Right lobe of liver (tissue), 6 donors: ENCODE data around the gene PIK3R3. TPM values are rescaled to one million over a fixed set of nuclear protein-coding genes. Genes with fewer than 3 reads are reported as not detected.
A peak's percentile ranks its signal among the peaks of the same experiment; 100 is the strongest.

ENCODE experiments used
- ATAC-seq, 4 donors: fragments of 200-7000 bp; cut with Tn5 transposase; one replicate each; pipeline ENCODE4 v1.9.1; 2020; ENCODE audit warnings: mild to moderate bottlenecking in 4 of 4, moderate library complexity in 4 of 4
- DNase-seq, 3 donors: peaks; one replicate each; pipeline ENCODE4 v3.0.0-alpha.2; 2020
- H3K27ac ChIP-seq, 3 donors: fragments of 200-600 bp; one replicate each; pipeline ENCODE4 v1.8.0; 2022
- H3K27me3 ChIP-seq, 2 donors: fragments of 200-600 bp; one replicate each; pipeline ENCODE4 v1.8.0; 2022
- H3K36me3 ChIP-seq, 4 donors: fragments of 200-600 bp; sonication (generic) in 1 of 4; one replicate each; pipeline versions ENCODE4 v1.5.1 to v1.8.0; 2017 to 2022; ENCODE audit warnings: control low read depth in 1 of 4
- H3K4me1 ChIP-seq, 4 donors: fragments of 200-600 bp; sonication (generic) in 1 of 4; one replicate each; pipeline versions ENCODE4 v1.5.1 to v1.8.0; 2017 to 2022; ENCODE audit warnings: control low read depth in 1 of 4
- H3K4me3 ChIP-seq, 3 donors: fragments of 200-600 bp; one replicate each; pipeline ENCODE4 v1.8.0; 2022
- H3K9me3 ChIP-seq, 4 donors: fragments of 200-600 bp; sonication (generic) in 1 of 4; one replicate each; pipeline versions ENCODE4 v1.5.1 to v1.8.0; 2017 to 2022; ENCODE audit warnings: control low read depth in 1 of 4
- POLR2A ChIP-seq: fragments of 450-650 bp; IDR thresholded peaks from one replicate; pipeline ENCODE4 v1.6.1; 2017; ENCODE audit warnings: antibody characterized with exemption, mild to moderate bottlenecking
- WGBS: methylation state at CpG from one replicate; pipeline ENCODE4 v1.1.6; 2018; ENCODE audit warnings: low coverage, low lambda C conversion rate; ENCODE audit not compliant: insufficient coverage; ENCODE audit errors: missing lambda C conversion rate; 5-methylcytosine and 5-hydroxymethylcytosine counted together
- intact Hi-C, 2 donors: fragments of 100-400 bp; cut with DNase I; formaldehyde crosslinking; loops; one replicate each; pipeline versions ENCODE4 v1.11.2 to v1.14.1; 2022
- total RNA-seq, 6 experiments: library from RNA; depleted of rRNA in 2 of 6; stranded (reverse); fragments of >200 nt in 2 of 6; fragmentation: NEBNext Ultra II Directional in 3 of 6; extraction: Animal tissue kit (Norgen Biotek cat#: 25700) in 3 of 6; gene quantifications; one replicate each; pipeline versions ENCODE4 v1.1.0 to v1.2.4, GENCODE V29; 2016 to 2023
- TF ChIP-seq, protein P1 (sequence below), 4 donors: fragments of 200-600 bp in 3 of 4; fragments of 450-650 bp in 1 of 4; IDR thresholded peaks; one replicate each; pipeline versions ENCODE4 v1.5.1 to v1.8.0; 2016 to 2022; ENCODE audit warnings: antibody characterized with exemption in 4 of 4, mild to moderate bottlenecking in 2 of 4
- donor health status: DM: no; HTN: yes; CAD: no.
- donor health status: DM: no; HTN: no; CAD: no.
- donor health status: DM: no; HTN: no; CAD: no.
- donor health status: DM: no; HTN: yes; CAD: no.
- donor health status: DM: no; HTN: yes; CAD: no.

PIK3R3 gene
- total RNA-seq, 6 experiments from 2014 or later = 2.0 to 4.3 (median 2.8) TPM

DNA sequence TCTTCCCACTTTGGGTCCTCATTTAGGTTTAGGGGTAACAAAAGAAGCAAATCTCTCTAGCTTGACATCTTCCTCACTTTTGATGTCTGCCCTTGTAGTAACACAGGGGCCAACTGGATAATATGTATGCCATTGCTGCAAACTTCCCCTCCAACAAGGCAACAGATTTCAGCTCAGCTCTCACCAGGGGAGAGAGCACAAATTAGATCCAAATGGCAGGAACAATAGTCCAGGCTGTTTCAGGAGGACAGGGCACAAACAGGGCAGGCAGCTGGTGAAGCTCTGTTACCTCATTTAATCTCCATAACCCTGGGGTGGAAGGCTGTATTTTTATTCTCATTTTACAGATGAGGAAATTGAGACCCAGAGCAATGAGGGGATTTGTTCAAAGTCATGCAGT lies 4.3 kb upstream of the PIK3R3 start:
- intact Hi-C loops = no loop called here
- DNase-seq (no peak), ATAC-seq (no peak)
- TF ChIP-seq, protein P1, sequence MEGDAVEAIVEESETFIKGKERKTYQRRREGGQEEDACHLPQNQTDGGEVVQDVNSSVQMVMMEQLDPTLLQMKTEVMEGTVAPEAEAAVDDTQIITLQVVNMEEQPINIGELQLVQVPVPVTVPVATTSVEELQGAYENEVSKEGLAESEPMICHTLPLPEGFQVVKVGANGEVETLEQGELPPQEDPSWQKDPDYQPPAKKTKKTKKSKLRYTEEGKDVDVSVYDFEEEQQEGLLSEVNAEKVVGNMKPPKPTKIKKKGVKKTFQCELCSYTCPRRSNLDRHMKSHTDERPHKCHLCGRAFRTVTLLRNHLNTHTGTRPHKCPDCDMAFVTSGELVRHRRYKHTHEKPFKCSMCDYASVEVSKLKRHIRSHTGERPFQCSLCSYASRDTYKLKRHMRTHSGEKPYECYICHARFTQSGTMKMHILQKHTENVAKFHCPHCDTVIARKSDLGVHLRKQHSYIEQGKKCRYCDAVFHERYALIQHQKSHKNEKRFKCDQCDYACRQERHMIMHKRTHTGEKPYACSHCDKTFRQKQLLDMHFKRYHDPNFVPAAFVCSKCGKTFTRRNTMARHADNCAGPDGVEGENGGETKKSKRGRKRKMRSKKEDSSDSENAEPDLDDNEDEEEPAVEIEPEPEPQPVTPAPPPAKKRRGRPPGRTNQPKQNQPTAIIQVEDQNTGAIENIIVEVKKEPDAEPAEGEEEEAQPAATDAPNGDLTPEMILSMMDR (IDR thresholded peaks at IDR 0.05) = no peak
- no peak for TF ChIP-seq POLR2A
- Histone ChIP-seq H3K27ac (no peak overlapping the region), H3K36me3 (no peaks in the 10 kb centered on the region), H3K9me3 (no peaks in the 10 kb centered on the region), H3K4me1 (no peaks in the 10 kb centered on the region), H3K4me3 (no peak overlapping the region), H3K27me3 (no peaks in the 10 kb centered on the region)

DNA sequence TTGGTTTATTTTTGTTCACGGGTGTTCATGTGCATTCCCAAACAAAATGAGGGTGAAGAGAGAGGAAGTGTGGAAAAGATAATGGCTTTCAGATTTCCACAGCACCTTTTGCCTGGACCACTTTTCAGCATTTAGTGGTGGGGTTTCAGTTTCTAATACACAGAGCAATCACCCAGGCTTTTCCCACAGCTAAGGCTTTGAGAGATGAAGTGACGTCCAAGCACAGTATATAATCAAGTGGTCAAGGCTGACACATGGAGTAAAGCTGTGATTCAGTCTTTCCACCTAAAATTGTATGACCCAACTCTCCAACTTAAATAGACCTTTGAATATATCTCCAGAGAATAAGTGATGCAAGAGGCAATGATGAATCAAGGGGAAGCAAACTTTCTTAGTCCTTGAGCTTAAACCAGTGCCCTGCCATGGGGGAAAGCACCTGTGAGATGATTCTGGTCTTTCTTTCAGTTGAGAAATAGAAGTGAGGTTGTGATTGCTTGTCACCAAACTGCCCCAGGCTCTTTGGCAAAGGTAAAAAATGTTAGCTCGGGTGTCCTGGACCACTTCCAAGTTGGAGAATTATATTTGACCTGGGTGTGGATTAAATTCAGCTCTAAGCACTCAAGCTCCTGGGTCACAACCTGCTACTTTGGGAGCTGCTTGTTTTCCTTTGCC lies 2.4 kb upstream of the PIK3R3 start:
- Histone ChIP-seq H3K4me3 (no peak overlapping the region), H3K27ac (no peak overlapping the region), H3K4me1 (no peaks in the 10 kb centered on the region), H3K36me3 (no peaks in the 10 kb centered on the region), H3K27me3 (peaks cover 0 to 17% of the 10 kb centered on the region in 2 donors), H3K9me3 (no peaks in the 10 kb centered on the region)
- no peak for DNase-seq
- TF ChIP-seq POLR2A = no peak
- TF ChIP-seq, protein P1 (IDR thresholded peaks at IDR 0.05) = no peak
- no peak for ATAC-seq
- 53% methylated on average over 3 of the region's 3 CpGs for WGBS
- intact Hi-C loops = no loop called here

- H3K4me1 ChIP-seq = no peaks in the 10 kb centered on the region
- DNase-seq (no peak), ATAC-seq (no peak)
- H3K27ac ChIP-seq = peak overlapping the region in 2 of 3 donors; percentile 67 to 82
- TF ChIP-seq POLR2A = no peak
- TF ChIP-seq, protein P1 (IDR thresholded peaks at IDR 0.05) = no peak
- H3K4me3 ChIP-seq = peak overlapping the region in 2 of 3 donors; percentile 54 to 65
- WGBS = 60% methylated on average over 3 of the region's 3 CpGs
- H3K9me3 ChIP-seq = no peaks in the 10 kb centered on the region
- intact Hi-C loops = no loop called here
- peaks cover 0 to 21% of the 10 kb centered on the region in 2 donors for H3K27me3 ChIP-seq
- H3K36me3 ChIP-seq = no peaks in the 10 kb centered on the region
Measured at GRCh38 chr1:46133781-46134350, 1.4 kb upstream of the PIK3R3 start.

DNA sequence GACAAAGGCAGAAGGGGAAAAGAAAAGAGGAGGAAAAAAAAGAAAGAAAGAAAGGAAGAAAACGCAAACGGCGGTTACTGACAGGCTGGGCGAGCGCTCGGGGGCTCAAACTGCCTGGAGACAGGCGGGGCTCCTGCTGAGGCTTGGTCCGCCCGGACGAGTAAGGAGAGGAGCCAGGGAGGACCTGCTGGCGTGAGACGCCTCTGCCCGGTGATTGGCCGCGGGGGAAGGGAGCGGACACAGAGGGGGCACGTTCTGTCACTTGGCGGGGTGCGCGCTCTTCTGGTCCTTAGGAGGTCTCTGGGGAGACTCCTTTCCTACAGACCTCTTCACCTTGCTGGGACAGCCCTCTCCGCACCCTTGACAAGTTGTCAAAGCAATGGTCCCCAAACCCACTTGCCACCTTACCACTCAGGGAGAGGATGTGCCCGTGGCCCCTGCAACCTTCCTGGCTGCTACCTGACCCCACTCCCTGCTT lies 791 bp upstream of the PIK3R3 start:
- Histone ChIP-seq H3K36me3 (no peaks in the 10 kb centered on the region), H3K27me3 (peaks cover 0 to 21% of the 10 kb centered on the region in 2 donors), H3K4me3 (peak overlapping the region; percentile 54 to 75 (median 65)), H3K9me3 (no peaks in the 10 kb centered on the region), H3K27ac (peak overlapping the region; percentile 13 to 82 (median 67)), H3K4me1 (no peaks in the 10 kb centered on the region)
- WGBS = 0% methylated on average over 11 of the region's 22 CpGs
- intact Hi-C loops = no loop called here
- TF ChIP-seq POLR2A = no peak
- TF ChIP-seq, protein P1 (IDR thresholded peaks at IDR 0.05) = no peak
- DNase-seq (no peak), ATAC-seq (peak; percentile 49 to 58 (median 52))
